SK-N-MC (cell line): ENCODE data around the gene TMIGD1.

Experiments used
- EZH2 ChIP-seq: fragments of 200-600 bp; sonication (generic); IDR thresholded peaks from one replicate; pipeline ENCODE4 v1.6.1; 2017; ENCODE audit warnings: antibody characterized with exemption
- POLR2AphosphoS5 ChIP-seq: IDR thresholded peaks from 2 replicates; pipeline ENCODE4 v1.6.1; 2012; ENCODE audit warnings: mild to moderate bottlenecking, low read depth, low read length, borderline replicate concordance

GRCh38 chr17:30308406-30308805 is 25.5 kb downstream of the TMIGD1 start:
- no peak for TF ChIP-seq POLR2AphosphoS5
- TF ChIP-seq EZH2, result no peak
